WTC11 (cell line): Measurements from ENCODE around the gene COA8. TPM values are rescaled to one million over a fixed set of nuclear protein-coding genes. Genes with fewer than 3 reads are reported as not detected.

ENCODE experiments used
- ATAC-seq: fragments of 200-7000 bp; cut with Tn5 transposase; 2 replicates; pipeline ENCODE4 v1.10.0; 2021; ENCODE audit warnings: mild to moderate bottlenecking, moderate library complexity
- CTCF ChIA-PET: fragments of 300-600 bp; sonication (Branson Sonifier 250); formaldehyde crosslinking; loops from one replicate; lab custom pipeline; 2021; ENCODE audit warnings: antibody characterized with exemption; lab: Charles Lee
- POLR2A ChIA-PET: fragments of 350-600 bp; sonication (Branson Sonifier 250); formaldehyde crosslinking; loops from one replicate; lab custom pipeline; 2021; ENCODE audit warnings: antibody characterized with exemption; lab: Charles Lee
- DNase-seq: peaks from one replicate; pipeline ENCODE4 v3.0.0; 2021; ENCODE audit warnings: low spot score
- H3K27ac Mint-ChIP-seq: 2 replicates; pipeline ENCODE4 v1.8.0; 2021; ENCODE audit warnings: mixed read lengths
- H3K27me3 Mint-ChIP-seq: 2 replicates; pipeline ENCODE4 v1.8.0; 2021; ENCODE audit warnings: low read depth, mild to moderate bottlenecking, moderate library complexity, mixed read lengths
- H3K36me3 Mint-ChIP-seq: 2 replicates; pipeline ENCODE4 v1.8.0; 2021; ENCODE audit warnings: mixed read lengths
- H3K4me1 Mint-ChIP-seq: 2 replicates; pipeline ENCODE4 v1.8.0; 2022; ENCODE audit warnings: mixed read lengths
- H3K4me3 Mint-ChIP-seq: 2 replicates; pipeline ENCODE4 v1.8.0; 2021; ENCODE audit warnings: mild to moderate bottlenecking, moderate library complexity, mixed read lengths
- H3K9me3 Mint-ChIP-seq: 2 replicates; pipeline ENCODE4 v1.8.0; 2021; ENCODE audit warnings: mixed read lengths
- CBFB ChIP-seq: sonication (generic); formaldehyde crosslinking; IDR thresholded peaks from 2 replicates; pipeline ENCODE4 v1.8.1; 2022; ENCODE audit warnings: mild to moderate bottlenecking, low read depth, missing genetic modification reagents
- FOXK1 ChIP-seq: sonication (generic); formaldehyde crosslinking; IDR thresholded peaks from 2 replicates; pipeline ENCODE4 v1.8.0; 2022; ENCODE audit warnings: mild to moderate bottlenecking, moderate library complexity, missing genetic modification reagents
- IRF2 ChIP-seq: sonication (generic); formaldehyde crosslinking; IDR thresholded peaks from 2 replicates; pipeline ENCODE4 v1.8.0; 2022; ENCODE audit warnings: low read depth, missing genetic modification reagents, borderline replicate concordance
- JAZF1 ChIP-seq: fragments of 250-450 bp; sonication (Bioruptor Pico); IDR thresholded peaks from 2 replicates; pipeline ENCODE4 v1.9.0; 2021; ENCODE audit warnings: moderate library complexity, mild to moderate bottlenecking, inconsistent platforms
- TEAD1 ChIP-seq: sonication (generic); formaldehyde crosslinking; IDR thresholded peaks from 2 replicates; pipeline ENCODE4 v1.8.0; 2022; ENCODE audit warnings: mild to moderate bottlenecking, missing genetic modification reagents
- ZNF219 ChIP-seq: sonication (generic); formaldehyde crosslinking; IDR thresholded peaks from 2 replicates; pipeline ENCODE4 v1.8.0; 2023; ENCODE audit warnings: missing genetic modification reagents, mild to moderate bottlenecking, borderline replicate concordance
- ZNF317 ChIP-seq: sonication (generic); formaldehyde crosslinking; IDR thresholded peaks from 2 replicates; pipeline ENCODE4 v1.8.1; 2023; ENCODE audit warnings: low read depth, mild to moderate bottlenecking, moderate library complexity, missing genetic modification reagents, borderline replicate concordance
- total RNA-seq: library from RNA; stranded (reverse); gene quantifications from 3 replicates; pipeline ENCODE4 v1.2.3, GENCODE V29; 2021
- TF ChIP-seq, protein P1 (sequence below): sonication (generic); formaldehyde crosslinking; IDR thresholded peaks from 2 replicates; pipeline ENCODE4 v1.8.0; 2022; ENCODE audit warnings: missing genetic modification reagents
- TF ChIP-seq, protein P2 (sequence below): sonication (generic); formaldehyde crosslinking; IDR thresholded peaks from 2 replicates; pipeline ENCODE4 v1.8.1; 2022; ENCODE audit warnings: missing genetic modification reagents, borderline replicate concordance
- TF ChIP-seq, protein P3 (sequence below): sonication (generic); formaldehyde crosslinking; IDR thresholded peaks from 2 replicates; pipeline ENCODE4 v1.8.0; 2022; ENCODE audit warnings: mild to moderate bottlenecking, missing genetic modification reagents
- TF ChIP-seq, protein P4 (sequence below): fragments of 250-450 bp; sonication (Bioruptor Pico); IDR thresholded peaks from 2 replicates; pipeline ENCODE4 v1.9.0; 2021; ENCODE audit warnings: mild to moderate bottlenecking, borderline replicate concordance
- TF ChIP-seq, protein P5 (sequence below): sonication (generic); formaldehyde crosslinking; IDR thresholded peaks from 2 replicates; pipeline ENCODE4 v1.8.1; 2022; ENCODE audit warnings: low read depth, mild to moderate bottlenecking, moderate library complexity, missing genetic modification reagents, borderline replicate concordance

The COA8 gene
- total RNA-seq, 1 experiment from 2014 or later: 36.4 TPM

DNA sequence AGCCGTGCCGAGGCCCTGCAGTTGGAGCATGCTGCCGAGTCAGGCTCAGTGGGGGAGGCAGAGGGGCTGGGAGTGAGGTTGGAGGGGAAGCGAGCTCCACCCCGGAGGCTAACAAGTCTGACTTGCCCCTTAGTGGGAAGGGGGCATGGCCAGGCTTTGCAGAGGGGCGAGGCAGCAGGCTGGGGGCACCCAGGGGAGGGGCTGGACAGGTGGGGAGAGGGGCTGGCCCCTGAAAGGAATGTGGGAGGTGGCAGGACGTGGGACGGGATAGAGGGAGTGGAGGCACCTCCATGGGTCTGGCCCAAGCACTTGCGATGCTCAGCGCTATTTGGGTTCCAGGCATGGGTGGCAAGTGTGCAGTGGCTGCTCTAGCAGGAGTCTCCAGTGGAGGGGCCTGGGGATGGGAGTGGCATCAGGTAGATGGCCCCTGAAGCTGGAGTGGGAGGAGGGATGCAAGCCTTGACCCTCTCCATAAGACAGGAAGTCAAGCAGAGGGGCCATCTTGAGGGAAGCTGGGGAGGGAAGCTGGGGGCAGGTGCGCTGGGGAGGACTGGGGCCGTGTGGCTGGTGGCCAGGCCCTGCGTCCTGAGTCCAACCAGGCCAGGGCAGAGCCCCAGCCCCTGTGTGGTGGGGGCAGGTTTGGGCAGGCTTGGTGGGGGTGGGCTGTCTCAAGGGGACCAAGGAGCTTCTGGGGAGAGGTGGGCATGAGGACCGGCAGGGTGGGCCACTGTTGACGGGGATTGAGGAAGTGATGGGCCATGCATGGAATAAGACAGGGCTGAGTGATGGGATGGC, 31.1 kb upstream of the COA8 start:
- Mint-ChIP-seq H3K9me3 (no peaks in the 10 kb centered on the region), H3K4me3 (no peak overlapping the region), H3K27me3 (no peaks in the 10 kb centered on the region; the same call in 1 of the 2 replicates), H3K27ac (no peak overlapping the region), H3K36me3 (no peaks in the 10 kb centered on the region), H3K4me1 (peaks cover 15% of the 10 kb centered on the region)
- ChIA-PET POLR2A (no interaction called here), CTCF (interaction anchor here (1.1 to 5.8 kb wide), 4 partner anchors 11 to 31 kb away, joined by 4 to 46 read pairs (median 26); no protein-coding TSS in a partner anchor)
- TF ChIP-seq TEAD1 (no peak), ZNF317 (CRISPR knock-in tag) (no peak), CBFB (CRISPR knock-in tag) (no peak), FOXK1 (CRISPR knock-in tag) (no peak)
- TF ChIP-seq, protein P1, sequence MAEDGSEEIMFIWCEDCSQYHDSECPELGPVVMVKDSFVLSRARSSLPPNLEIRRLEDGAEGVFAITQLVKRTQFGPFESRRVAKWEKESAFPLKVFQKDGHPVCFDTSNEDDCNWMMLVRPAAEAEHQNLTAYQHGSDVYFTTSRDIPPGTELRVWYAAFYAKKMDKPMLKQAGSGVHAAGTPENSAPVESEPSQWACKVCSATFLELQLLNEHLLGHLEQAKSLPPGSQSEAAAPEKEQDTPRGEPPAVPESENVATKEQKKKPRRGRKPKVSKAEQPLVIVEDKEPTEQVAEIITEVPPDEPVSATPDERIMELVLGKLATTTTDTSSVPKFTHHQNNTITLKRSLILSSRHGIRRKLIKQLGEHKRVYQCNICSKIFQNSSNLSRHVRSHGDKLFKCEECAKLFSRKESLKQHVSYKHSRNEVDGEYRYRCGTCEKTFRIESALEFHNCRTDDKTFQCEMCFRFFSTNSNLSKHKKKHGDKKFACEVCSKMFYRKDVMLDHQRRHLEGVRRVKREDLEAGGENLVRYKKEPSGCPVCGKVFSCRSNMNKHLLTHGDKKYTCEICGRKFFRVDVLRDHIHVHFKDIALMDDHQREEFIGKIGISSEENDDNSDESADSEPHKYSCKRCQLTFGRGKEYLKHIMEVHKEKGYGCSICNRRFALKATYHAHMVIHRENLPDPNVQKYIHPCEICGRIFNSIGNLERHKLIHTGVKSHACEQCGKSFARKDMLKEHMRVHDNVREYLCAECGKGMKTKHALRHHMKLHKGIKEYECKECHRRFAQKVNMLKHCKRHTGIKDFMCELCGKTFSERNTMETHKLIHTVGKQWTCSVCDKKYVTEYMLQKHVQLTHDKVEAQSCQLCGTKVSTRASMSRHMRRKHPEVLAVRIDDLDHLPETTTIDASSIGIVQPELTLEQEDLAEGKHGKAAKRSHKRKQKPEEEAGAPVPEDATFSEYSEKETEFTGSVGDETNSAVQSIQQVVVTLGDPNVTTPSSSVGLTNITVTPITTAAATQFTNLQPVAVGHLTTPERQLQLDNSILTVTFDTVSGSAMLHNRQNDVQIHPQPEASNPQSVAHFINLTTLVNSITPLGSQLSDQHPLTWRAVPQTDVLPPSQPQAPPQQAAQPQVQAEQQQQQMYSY (CRISPR knock-in tag): no peak
- no peak for ATAC-seq
- no peak for DNase-seq

DNA sequence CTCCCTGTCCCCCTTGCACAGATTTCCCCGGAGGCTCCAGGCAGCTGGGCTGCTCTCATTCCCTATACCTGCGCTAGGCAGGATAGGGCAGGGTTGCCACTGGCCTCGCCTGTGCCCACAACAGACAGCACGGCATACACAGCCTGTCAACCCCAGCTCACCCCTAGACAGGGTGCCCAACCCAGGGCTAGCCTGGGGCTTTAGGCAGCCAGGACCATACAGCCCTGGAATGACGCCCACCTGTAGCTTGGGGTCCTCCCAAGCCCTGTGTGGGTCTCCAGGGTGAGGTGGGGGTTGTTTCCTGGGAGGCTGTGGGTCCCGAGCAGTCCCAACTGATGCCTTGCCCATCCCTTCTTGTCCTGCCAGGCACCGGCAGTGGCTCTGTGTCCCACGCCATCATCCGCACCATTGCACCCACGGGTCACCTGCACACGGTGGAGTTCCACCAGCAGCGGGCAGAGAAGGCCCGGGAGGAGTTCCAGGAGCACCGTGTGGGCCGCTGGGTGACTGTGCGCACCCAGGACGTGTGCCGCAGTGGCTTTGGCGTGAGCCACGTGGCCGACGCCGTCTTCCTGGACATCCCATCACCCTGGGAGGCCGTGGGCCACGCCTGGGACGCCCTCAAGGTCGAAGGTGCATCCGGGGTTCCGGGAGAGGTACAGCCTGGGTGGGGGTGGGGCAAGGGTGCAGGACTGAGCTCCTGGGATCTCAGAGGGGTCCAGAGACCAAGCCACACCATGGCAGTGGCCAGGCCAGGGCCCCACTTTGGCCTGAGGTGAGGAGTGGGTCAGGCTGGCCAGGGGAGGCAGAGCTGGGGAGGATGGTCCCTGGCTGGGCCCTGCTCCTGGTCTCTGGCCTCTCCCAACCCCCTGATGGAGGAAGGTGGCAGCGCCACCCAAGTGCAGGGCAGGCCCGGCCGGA, 30.3 kb upstream of the COA8 start:
- Mint-ChIP-seq H3K9me3 (no peaks in the 10 kb centered on the region), H3K4me1 (peaks cover 15% of the 10 kb centered on the region), H3K27me3 (no peaks in the 10 kb centered on the region)
- POLR2A ChIA-PET: no interaction called here
- no peak for TF ChIP-seq IRF2 (CRISPR knock-in tag)
- TF ChIP-seq, protein P2, sequence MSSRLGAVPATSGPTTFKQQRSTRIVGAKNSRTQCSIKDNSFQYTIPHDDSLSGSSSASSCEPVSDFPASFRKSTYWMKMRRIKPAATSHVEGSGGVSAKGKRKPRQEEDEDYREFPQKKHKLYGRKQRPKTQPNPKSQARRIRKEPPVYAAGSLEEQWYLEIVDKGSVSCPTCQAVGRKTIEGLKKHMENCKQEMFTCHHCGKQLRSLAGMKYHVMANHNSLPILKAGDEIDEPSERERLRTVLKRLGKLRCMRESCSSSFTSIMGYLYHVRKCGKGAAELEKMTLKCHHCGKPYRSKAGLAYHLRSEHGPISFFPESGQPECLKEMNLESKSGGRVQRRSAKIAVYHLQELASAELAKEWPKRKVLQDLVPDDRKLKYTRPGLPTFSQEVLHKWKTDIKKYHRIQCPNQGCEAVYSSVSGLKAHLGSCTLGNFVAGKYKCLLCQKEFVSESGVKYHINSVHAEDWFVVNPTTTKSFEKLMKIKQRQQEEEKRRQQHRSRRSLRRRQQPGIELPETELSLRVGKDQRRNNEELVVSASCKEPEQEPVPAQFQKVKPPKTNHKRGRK (CRISPR knock-in tag): no peak
- TF ChIP-seq, protein P3, sequence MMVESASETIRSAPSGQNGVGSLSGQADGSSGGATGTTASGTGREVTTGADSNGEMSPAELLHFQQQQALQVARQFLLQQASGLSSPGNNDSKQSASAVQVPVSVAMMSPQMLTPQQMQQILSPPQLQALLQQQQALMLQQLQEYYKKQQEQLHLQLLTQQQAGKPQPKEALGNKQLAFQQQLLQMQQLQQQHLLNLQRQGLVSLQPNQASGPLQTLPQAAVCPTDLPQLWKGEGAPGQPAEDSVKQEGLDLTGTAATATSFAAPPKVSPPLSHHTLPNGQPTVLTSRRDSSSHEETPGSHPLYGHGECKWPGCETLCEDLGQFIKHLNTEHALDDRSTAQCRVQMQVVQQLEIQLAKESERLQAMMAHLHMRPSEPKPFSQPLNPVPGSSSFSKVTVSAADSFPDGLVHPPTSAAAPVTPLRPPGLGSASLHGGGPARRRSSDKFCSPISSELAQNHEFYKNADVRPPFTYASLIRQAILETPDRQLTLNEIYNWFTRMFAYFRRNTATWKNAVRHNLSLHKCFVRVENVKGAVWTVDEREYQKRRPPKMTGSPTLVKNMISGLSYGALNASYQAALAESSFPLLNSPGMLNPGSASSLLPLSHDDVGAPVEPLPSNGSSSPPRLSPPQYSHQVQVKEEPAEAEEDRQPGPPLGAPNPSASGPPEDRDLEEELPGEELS (CRISPR knock-in tag): no peak
- TF ChIP-seq, all 79 proteins: peak for 0
- ATAC-seq (no peak), DNase-seq (no peak)
- no peak overlapping the region for H3K4me3 Mint-ChIP-seq
- H3K36me3 Mint-ChIP-seq: no peaks in the 10 kb centered on the region
- H3K27ac Mint-ChIP-seq: no peak overlapping the region
- CTCF ChIA-PET: interaction anchor here (1.0 to 5.8 kb wide), 4 partner anchors 10 to 32 kb away, joined by 3 to 46 read pairs (median 5); no protein-coding TSS in a partner anchor

DNA sequence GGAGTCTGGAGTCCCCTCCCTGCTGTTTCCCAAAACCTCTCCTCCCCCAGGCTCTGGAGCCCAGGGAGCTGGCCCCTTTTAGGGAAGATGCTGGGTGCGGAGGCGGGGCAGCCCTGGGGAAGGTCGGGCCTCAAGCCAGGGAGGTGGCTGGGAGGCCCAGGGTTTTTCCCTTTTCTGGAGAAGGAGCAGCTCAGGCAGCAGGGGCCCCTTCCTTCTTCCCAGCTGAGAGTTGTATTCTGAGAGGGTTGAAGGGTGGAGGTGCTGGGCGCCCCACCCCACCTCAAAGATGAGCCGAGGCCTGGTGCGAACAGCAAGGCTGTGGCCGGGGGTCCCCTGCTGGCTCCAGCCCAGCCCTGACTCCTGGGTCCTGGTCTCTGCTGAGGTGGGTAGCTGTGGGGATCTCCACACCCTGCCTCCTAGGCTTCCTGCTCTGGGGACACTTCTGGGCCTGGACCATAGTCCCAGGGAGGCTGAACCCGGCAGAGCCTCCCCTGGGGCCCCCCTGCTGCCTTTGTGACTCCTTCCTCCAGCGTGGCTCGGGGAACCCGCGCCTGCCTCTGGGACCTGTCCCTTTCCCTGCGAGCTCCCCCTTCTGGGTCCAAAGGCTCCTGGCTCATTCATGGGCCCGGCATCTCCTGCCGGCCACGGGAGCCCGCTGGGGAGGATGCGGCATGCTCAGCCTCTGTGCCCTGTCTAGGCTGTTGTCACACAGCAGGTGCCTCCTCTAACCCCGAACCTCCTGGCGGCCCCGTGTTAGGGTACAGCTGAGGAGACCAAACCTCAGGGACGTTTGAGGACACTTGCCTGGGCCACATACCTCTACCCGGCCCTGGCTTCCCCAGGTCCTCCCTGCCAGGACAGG, 29.4 kb upstream of the COA8 start:
- Mint-ChIP-seq H3K4me1 (peaks cover 12% of the 10 kb centered on the region), H3K27ac (no peak overlapping the region), H3K27me3 (no peaks in the 10 kb centered on the region; the same call in 1 of the 2 replicates), H3K4me3 (no peak overlapping the region), H3K36me3 (no peaks in the 10 kb centered on the region), H3K9me3 (no peaks in the 10 kb centered on the region)
- POLR2A ChIA-PET: no interaction called here
- CTCF ChIA-PET: interaction anchor here (1.0 to 21.0 kb wide), 3 partner anchors 9 to 15 kb away, joined by 3 to 455 read pairs (median 6); partner anchors contain the start of gene CKB
- no peak for DNase-seq
- ATAC-seq: no peak
- TF ChIP-seq, protein P4, sequence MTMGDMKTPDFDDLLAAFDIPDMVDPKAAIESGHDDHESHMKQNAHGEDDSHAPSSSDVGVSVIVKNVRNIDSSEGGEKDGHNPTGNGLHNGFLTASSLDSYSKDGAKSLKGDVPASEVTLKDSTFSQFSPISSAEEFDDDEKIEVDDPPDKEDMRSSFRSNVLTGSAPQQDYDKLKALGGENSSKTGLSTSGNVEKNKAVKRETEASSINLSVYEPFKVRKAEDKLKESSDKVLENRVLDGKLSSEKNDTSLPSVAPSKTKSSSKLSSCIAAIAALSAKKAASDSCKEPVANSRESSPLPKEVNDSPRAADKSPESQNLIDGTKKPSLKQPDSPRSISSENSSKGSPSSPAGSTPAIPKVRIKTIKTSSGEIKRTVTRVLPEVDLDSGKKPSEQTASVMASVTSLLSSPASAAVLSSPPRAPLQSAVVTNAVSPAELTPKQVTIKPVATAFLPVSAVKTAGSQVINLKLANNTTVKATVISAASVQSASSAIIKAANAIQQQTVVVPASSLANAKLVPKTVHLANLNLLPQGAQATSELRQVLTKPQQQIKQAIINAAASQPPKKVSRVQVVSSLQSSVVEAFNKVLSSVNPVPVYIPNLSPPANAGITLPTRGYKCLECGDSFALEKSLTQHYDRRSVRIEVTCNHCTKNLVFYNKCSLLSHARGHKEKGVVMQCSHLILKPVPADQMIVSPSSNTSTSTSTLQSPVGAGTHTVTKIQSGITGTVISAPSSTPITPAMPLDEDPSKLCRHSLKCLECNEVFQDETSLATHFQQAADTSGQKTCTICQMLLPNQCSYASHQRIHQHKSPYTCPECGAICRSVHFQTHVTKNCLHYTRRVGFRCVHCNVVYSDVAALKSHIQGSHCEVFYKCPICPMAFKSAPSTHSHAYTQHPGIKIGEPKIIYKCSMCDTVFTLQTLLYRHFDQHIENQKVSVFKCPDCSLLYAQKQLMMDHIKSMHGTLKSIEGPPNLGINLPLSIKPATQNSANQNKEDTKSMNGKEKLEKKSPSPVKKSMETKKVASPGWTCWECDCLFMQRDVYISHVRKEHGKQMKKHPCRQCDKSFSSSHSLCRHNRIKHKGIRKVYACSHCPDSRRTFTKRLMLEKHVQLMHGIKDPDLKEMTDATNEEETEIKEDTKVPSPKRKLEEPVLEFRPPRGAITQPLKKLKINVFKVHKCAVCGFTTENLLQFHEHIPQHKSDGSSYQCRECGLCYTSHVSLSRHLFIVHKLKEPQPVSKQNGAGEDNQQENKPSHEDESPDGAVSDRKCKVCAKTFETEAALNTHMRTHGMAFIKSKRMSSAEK (CRISPR knock-in tag): no peak
- no peak for TF ChIP-seq ZNF219
- TF ChIP-seq JAZF1: no peak
- TF ChIP-seq, protein P5, sequence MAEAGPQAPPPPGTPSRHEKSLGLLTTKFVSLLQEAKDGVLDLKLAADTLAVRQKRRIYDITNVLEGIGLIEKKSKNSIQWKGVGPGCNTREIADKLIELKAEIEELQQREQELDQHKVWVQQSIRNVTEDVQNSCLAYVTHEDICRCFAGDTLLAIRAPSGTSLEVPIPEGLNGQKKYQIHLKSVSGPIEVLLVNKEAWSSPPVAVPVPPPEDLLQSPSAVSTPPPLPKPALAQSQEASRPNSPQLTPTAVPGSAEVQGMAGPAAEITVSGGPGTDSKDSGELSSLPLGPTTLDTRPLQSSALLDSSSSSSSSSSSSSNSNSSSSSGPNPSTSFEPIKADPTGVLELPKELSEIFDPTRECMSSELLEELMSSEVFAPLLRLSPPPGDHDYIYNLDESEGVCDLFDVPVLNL (CRISPR knock-in tag): no peak
